ENCODE results near the gene SYAP1. TPM values are rescaled to one million over a fixed set of nuclear protein-coding genes. Genes with fewer than 3 reads are reported as not detected.
"Not testable (repeated sequence)": the region's sequence is repeated elsewhere in the genome, so short reads cannot be mapped to it uniquely, and the experiment has no call there.

The SYAP1 gene
- 35.8 TPM for total RNA-seq
- long read RNA-seq, full-length matches to known transcripts = 160 of 178 reads
- long read RNA-seq, partial matches to known transcripts = 5 of 178 reads
- long read RNA-seq, other reads (novel, unspliced or antisense) = 13 of 178 reads

DNA sequence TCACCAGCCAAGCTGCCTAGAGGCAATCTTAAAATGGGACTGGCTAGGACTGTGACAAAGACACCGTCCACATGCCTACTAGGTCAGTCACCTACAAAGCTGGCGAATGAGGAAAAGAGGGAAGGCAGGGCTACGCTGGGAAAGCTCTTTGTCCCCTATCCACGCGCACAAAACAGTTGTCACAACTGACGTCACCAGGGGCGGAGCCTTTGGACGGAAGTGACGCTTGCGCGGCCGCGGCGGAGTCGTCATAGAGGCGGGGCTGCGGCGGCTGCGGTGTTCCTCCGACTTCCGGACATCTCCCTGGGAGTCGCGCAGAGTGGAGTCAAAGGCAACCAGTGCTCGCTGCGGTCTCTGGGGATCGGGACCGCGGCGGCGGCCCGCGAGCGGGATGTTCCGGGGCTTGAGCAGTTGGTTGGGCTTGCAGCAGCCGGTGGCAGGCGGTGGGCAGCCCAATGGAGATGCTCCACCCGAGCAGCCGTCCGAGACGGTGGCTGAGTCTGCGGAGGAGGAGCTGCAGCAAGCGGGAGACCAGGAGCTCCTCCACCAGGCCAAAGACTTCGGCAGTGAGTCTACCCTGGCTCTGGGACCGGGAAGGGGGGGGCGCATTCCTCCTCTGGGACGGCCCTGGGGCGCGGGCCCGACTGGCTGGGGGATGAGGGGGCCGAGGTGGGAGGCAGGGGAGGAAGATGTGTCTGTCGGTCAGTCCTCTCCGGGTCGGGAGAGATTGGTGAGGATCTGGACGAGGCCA is at the start of gene SYAP1:
Gene SYAP1, plus strand, starts transcription at position 279 of the 751 bp plus-strand sequence. Its CDS starts 113 bp downstream, at position 392.
- peak; percentile 99 for DNase-seq (ENCODE audit: low spot score)

GRCh38 chrX:16671005-16671404 is 48.4 kb upstream of the SYAP1 start:
- no peak for DNase-seq (ENCODE audit: low spot score)

DNA sequence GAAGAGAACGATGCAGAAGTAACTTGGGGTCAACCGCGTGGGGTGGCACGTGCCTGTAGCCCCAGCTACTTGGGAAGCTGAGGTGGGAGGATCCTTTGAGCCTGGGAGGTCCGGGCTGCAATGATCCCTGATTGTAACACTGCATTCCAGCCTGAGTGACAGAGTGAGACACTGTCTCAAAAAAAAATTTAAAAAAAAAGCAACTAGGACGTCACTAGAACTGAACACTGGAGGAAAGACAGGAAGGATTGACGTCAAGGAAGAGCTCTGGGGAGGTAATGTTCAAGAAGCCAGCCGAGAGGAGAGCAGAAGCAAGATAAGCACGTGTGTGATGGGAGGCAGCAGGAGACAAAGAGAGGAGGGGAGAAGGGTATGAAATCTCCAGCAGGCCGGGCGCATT is 40.7 kb upstream of the SYAP1 start:
- no peak for DNase-seq (ENCODE audit: low spot score)

DNA sequence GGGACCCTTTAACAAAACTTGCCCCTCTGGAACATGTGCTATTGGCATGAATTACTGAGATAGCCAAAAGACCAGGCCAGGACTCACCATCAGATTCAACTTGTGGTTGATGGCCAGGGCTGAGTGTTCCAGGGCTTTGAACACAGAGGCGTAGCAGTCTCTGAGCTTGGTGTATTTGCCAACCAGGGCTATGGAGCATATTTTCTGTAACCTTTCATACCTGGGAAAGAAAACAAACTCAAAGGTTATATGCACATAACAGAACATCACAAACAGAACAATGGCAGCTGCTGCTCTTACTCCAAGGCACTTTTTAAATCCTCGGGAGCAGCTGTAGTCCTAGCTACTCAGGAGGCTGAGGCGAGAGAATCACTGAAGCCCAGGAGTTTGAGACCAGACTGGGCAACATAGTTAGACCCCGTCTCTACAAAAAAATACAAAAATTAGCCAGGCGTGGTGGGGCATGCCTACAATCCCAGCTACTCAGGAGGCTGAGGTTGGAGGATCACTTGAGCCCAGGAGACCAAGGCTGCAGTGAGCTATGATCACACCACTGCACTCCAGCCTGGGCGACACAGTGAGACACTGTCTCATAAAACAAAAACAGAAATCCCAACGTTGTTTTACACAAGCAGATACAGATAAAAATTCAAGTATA is 36.3 kb upstream of the SYAP1 start:
- no peak for DNase-seq (ENCODE audit: low spot score)

- DNase-seq (ENCODE audit: low spot score) = no peak
These were observed 31.9 kb upstream of the SYAP1 start for GRCh38 chrX:16687514-16687913.

GRCh38 chrX:16695079-16695676 is 24.2 kb upstream of the SYAP1 start:
- no peak for DNase-seq (ENCODE audit: low spot score)

DNA sequence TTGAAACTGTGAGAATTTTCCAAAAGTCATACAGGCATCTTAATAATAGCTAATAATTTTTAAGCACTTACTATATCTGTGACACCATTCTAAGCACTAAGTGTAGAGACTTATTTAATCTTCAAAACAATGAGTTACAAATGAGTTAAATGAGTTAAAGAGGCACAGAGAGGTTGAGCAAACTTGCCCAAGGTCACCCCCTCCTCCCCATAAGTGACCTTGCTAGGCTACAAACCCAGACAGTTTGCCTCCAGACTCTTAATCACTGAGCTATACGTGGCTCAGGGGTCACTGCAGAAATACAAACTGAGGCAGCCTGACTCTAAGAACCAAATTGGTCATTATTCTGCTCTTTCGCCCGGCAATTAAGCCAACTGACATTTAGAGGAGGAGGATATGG is 22.5 kb upstream of the SYAP1 start:
- DNase-seq (ENCODE audit: low spot score) = no peak

DNA sequence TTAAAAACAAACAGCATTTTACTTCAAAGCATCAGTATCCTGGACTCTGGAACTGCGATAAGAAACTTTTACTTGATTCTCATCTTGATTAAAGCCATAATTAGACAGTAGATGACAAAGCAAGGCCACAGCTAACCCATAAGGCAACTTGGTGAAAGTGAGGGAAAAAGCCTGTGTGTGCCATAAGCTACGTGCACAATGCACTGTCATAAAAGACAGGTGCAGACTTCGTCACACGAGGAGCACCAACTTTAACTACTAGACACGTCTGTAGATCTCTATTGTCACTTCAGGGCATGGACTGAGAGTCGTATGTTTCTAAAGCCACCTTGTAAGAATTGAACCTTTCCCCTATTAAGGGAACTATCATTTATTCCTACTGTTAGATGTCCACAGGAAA is 20.0 kb upstream of the SYAP1 start:
- no peak for DNase-seq (ENCODE audit: low spot score)

- no peak for DNase-seq (ENCODE audit: low spot score)
These were observed 18.7 kb upstream of the SYAP1 start for GRCh38 chrX:16700734-16701133.

GRCh38 chrX:16702700-16703599 is 16.5 kb upstream of the SYAP1 start:
- DNase-seq (ENCODE audit: low spot score) = no peak

DNA sequence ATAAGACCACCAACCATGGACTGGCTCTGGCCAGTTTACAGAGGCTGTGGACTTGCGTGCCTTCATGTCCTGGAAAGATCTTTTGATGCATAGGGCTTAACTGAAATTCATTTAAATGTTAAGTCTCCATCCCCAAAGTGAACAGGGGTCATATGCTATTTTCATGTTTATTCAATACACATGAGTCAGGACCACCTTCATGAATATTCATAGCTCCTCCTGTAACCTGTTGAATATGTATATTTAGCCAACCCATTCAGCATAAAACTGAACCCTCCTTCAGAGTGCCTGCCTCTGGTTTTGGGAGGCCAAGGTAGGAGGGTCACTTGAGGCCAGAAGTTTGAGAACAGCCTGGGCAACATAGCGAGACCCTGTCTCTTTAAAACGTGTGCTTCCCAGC is 14.0 kb upstream of the SYAP1 start:
- no peak for DNase-seq (ENCODE audit: low spot score)

GRCh38 chrX:16708016-16708415 is 11.4 kb upstream of the SYAP1 start:
- no peak for DNase-seq (ENCODE audit: low spot score)

GRCh38 chrX:16711219-16711811 is 8.1 kb upstream of the SYAP1 start:
- DNase-seq (ENCODE audit: low spot score) = no peak

- no peak for DNase-seq (ENCODE audit: low spot score)
These were observed 7.4 kb upstream of the SYAP1 start for GRCh38 chrX:16711893-16712547.

DNA sequence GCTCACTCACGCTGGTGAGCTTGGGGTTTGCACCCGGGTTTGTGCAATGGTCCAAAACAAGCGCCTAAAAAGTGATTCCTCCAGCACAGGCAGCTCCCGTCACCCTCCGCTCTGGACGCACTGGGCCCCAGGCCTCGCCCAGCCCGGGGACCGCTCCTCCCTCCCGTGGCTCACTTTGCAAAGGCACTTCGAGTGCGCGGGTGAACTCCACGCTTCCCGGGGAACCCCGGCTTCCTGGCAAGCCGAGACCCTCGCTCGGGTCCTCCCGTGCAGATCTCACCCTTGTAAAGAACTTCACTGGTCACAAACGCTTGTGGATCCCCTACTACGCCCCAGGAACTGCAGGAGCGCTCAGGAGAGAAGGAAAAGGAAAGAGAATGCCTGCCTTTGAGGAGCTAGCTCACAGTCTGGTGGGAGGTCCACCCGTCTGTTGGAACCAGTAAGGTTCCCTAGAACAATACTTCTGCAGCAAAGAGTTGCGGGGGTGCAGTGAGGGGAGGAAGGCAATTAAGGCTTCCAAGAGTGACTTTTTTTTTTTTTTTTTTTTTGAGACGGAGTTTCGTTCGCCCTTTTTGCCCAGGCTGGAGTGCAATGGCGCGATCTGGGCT is 6.8 kb upstream of the SYAP1 start, which contains the start of gene CTPS2:
Gene CTPS2, minus strand, starts transcription at position 122 of the 608 bp plus-strand sequence. CDS start 9,767 bp downstream, outside the sequence.
- no peak for DNase-seq (ENCODE audit: low spot score)

DNA sequence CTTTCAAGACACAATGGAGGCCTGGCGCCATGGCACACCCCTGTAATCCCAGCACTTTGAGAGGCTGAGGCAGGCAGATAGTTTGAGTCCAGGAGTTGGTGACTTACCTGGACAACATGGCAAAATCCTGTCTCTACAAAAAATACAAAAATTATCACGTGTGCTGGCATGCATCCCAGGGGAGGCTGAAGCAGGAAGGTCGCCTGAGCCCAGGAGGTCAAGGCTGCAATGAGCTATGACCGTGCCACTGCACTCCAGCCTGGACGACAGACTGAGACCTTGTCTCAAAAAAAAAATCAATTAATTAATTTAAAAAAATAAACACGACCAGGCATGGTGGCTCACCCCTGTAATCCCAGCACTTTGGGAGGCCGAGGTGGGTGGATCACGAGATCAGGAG is 4.9 kb upstream of the SYAP1 start:
- DNase-seq (ENCODE audit: low spot score) = no peak

GRCh38 chrX:16715638-16716037 is 3.8 kb upstream of the SYAP1 start:
- DNase-seq (ENCODE audit: low spot score) = not testable (repeated sequence)

DNA sequence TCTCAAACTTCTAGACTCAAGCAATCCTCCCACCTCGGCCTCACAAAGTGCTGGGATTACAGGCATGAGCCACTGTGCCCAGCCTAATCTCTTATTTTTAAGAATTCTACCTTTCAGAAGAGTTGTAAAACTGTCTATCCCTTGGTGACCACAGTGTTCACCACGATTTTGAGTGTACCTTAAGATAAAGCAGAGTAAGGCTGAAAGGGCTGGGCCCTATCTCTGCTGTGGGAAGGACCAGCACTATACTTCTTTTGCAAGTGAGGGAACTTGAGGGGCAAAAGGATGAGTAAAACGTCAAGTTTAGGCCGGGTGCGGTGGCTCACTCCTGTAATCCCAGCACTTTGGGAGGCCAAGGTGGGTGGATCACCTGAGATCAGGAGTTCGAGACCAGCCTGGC is 3.0 kb upstream of the SYAP1 start:
- DNase-seq (ENCODE audit: low spot score) = not testable (repeated sequence)

DNA sequence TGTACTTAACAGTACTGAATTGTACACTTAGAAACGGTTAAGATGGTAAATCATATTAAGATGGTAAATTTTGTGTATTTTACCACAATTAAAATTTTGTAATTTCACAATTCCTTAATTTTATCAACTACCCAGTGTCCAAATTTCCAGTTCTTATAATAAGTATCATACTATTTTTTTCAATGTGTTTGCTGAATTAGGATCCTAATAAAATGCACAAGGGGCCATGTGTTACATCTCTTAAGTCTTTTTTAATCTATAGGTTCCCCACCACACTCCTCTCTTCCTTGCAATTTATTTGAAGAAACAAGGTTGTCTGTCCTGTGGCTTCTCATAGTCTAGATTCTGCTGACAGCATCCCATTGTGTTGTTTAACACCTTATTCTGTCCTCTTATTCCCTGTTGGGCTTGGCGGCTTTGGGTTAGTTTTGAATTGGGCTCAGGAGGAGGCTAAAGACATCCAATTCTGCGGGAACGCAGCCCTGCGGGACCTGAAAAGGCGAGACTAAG is 533 bp upstream of the SYAP1 start:
- DNase-seq (ENCODE audit: low spot score) = no peak
